Pancreas (tissue), 10 donors: ENCODE measurements around the gene CCBE1. TPM values are rescaled to one million over a fixed set of nuclear protein-coding genes. Genes with fewer than 3 reads are reported as not detected.

Experiments
- ATAC-seq, 4 donors: fragments of 200-7000 bp; cut with Tn5 transposase; one replicate each; pipeline versions ENCODE4 v1.8.0 to v1.9.1; 2020; ENCODE audit warnings: mild to moderate bottlenecking in 4 of 4, moderate library complexity in 4 of 4
- DNase-seq, 6 donors: peaks; one replicate each; pipeline ENCODE4 v3.0.0-alpha.2; 2020
- FAIRE-seq: peaks from 2 replicates; lab custom pipeline; 2012; peaks lifted over from hg19 to GRCh38; lab: Jason Lieb, UNC
- H3K27ac ChIP-seq, 4 donors: fragments of 200-600 bp; sonication (generic); 1 replicate in 3 of 4; 2 replicates in 1 of 4; pipeline versions ENCODE4 v1.5.0 to v1.8.0; 2020
- H3K27me3 ChIP-seq, 4 donors: fragments of 200-600 bp; one replicate each; pipeline ENCODE4 v1.8.0; 2021
- H3K36me3 ChIP-seq, 3 donors: fragments of 200-600 bp; sonication (generic) in 1 of 3; one replicate each; pipeline versions ENCODE4 v1.5.0 to v1.8.0; 2020 to 2021
- H3K4me1 ChIP-seq, 3 donors: fragments of 200-600 bp; one replicate each; pipeline ENCODE4 v1.8.0; 2021
- H3K4me3 ChIP-seq, 4 donors: fragments of 200-600 bp; sonication (generic) in 2 of 4; one replicate each; pipeline versions ENCODE4 v1.5.0 to v1.8.0; 2020 to 2021
- H3K9me3 ChIP-seq, 4 donors: fragments of 200-600 bp; one replicate each; pipeline ENCODE4 v1.8.0; 2021
- CTCF ChIP-seq, 4 donors: fragments of 200-600 bp; sonication (generic) in 3 of 4; IDR thresholded peaks; one replicate each; pipeline versions ENCODE4 v1.5.0 to v1.8.0; 2021; ENCODE audit warnings: antibody characterized with exemption in 4 of 4
- WGBS, 2 donors: extraction: QIAGEN DNeasy Blood & Tissue Kit; methylation state at CpG; one replicate each; pipeline ENCODE4 v1.1.7; 2013; 5-methylcytosine and 5-hydroxymethylcytosine counted together
- intact Hi-C, 3 donors: fragments of 100-400 bp; cut with DNase I; formaldehyde crosslinking; loops; one replicate each; pipeline versions ENCODE4 v1.11.1 to v1.14.2; 2022
- polyA plus RNA-seq, 2 donors: library from polyadenylated mRNA; stranded (reverse); fragments of 200-250 nt; gene quantifications; one replicate each; pipeline ENCODE4 v1.2.3, GENCODE V29; 2013
- total RNA-seq, 6 donors: library from RNA; stranded (reverse); fragmentation: NEBNext Ultra II Directional in 4 of 6; extraction: Animal tissue kit (Norgen Biotek cat#: 25700) in 4 of 6; gene quantifications; one replicate each; pipeline versions ENCODE4 v1.2.1 to v1.2.4, GENCODE V29; 2021 to 2023
- donor health status: healthy with polysubstance abuse.
- donor health status: DM: no; HTN: no; CAD: no; lungs with moderate emphysema.
- donor health status: DM: no; HTN: no; CAD: no.
- donor health status: control.
- donor health status: control.
- donor health status: Bipolar disorder and iron deficiency.
- donor health status: DM: yes; HTN: yes; CAD: no.
- donor health status: DM: no; HTN: no; CAD: no.
- donor health status: DM: no; HTN: no; CAD: no.
- donor health status: DM: yes; HTN: yes; CAD: no.

Gene CCBE1
- total and polyA plus RNA-seq, 8 donors = 0.08 to 1.5 (median 0.59) TPM

- intact Hi-C loops = no loop called here
- Histone ChIP-seq H3K9me3 (no peaks in the 10 kb centered on the region), H3K4me1 (no peaks in the 10 kb centered on the region), H3K4me3 (no peak overlapping the region), H3K27ac (no peak overlapping the region), H3K36me3 (no peaks in the 10 kb centered on the region), H3K27me3 (no peaks in the 10 kb centered on the region)
- FAIRE-seq (no peak), ATAC-seq (no peak), DNase-seq (no peak)
- TF ChIP-seq CTCF (IDR thresholded peaks at IDR 0.05) = no peak
Observed at GRCh38 chr18:59505356-59505755, 191.9 kb downstream of the CCBE1 start.

DNA sequence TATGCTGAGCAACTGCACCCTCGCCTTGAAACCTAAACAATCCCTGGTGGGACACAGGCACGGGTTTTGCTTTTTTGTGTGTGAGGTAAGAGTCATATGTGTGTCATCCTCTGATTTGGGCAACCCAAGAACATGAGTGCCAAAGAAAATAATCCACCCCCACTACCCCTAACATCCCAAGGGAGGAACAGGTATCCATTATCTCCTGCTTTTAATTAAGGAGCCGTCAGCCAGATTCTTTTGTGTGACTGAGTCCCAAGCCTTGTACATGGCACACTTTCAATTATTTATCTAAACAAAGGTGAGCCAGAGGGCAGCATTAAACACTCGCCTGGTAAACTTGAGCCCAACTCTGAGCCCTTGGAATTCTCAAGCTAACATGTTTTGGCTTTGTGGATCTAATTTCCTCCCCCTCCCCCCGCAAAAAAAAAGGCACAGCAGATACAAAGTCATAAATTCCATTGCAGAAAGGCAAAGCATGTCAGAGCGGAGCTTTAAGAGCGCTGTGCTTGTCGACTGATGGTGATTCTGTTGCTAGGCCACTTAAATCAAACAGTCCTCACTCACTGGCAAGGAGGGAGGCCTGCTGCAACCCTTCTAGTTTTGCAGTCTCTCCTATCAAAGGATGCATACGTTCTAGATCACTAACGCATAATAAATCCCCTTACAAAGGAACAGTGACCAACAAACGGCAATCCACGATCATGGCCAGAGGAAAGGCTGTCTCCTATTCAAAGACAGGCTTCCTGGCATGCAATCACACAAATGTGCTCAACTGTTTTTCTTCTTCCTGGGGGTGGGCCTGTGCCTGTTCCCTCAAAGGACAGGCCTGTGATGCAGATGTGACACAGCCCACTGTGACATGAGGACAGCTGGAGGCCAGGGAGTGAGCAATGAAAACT, 194.7 kb downstream of the CCBE1 start:
- Histone ChIP-seq H3K4me3 (no peak overlapping the region), H3K27ac (peak overlapping the region in 2 of 4 donors; percentile 28 to 30), H3K36me3 (no peaks in the 10 kb centered on the region), H3K27me3 (no peaks in the 10 kb centered on the region), H3K4me1 (no peaks in the 10 kb centered on the region), H3K9me3 (no peaks in the 10 kb centered on the region)
- TF ChIP-seq CTCF (IDR thresholded peaks at IDR 0.05) = no peak
- FAIRE-seq (peak; percentile 67), DNase-seq (peak in 1 of 6 donors; percentile 23), ATAC-seq (peak; percentile 63 to 81 (median 66))
- WGBS, 2 donors = 32 to 38% methylated on average over 12 of the region's 12 CpGs
- intact Hi-C loops = no loop called here

DNA sequence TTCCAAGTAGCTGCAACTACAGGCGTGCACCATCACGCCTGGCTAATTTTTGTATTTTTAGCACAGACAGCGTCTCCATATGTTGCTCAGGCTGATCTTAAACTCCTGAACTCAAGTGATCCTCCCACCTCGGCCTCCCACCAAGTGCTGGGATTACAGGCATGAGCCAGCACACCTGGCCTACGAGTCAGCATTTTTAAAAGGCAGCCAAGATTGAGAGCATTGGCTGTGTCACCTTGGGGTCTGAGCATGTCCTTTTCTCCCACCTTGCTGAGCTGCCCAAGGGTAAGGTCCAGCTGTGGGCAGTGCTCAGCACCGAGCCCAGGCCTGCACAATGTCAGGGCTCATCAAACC, 195.3 kb downstream of the CCBE1 start:
- no peaks in the 10 kb centered on the region for H3K4me1 ChIP-seq
- no peak overlapping the region for H3K27ac ChIP-seq
- H3K36me3 ChIP-seq = no peaks in the 10 kb centered on the region
- no peaks in the 10 kb centered on the region for H3K9me3 ChIP-seq
- DNase-seq = no peak
- ATAC-seq = peak in 1 of 4 donors; percentile 17
- intact Hi-C loops = no loop called here
- H3K4me3 ChIP-seq = no peak overlapping the region
- FAIRE-seq = no peak
- no peaks in the 10 kb centered on the region for H3K27me3 ChIP-seq
- no peak for TF ChIP-seq CTCF (IDR thresholded peaks at IDR 0.05)
- WGBS, 2 donors = 61 to 73% methylated on average over 6 of the region's 6 CpGs

GRCh38 chr18:59500765-59501164, 196.5 kb downstream of the CCBE1 start:
- ATAC-seq = no peak
- no peak for FAIRE-seq
- intact Hi-C loops = no loop called here

More at GRCh38 chr18:59500765-59501164, 196.5 kb downstream of the CCBE1 start:
- DNase-seq = no peak
- H3K27me3 ChIP-seq = no peaks in the 10 kb centered on the region
- no peaks in the 10 kb centered on the region for H3K9me3 ChIP-seq
- TF ChIP-seq CTCF (IDR thresholded peaks at IDR 0.05) = no peak
- no peaks in the 10 kb centered on the region for H3K36me3 ChIP-seq
- no peak overlapping the region for H3K27ac ChIP-seq
- no peak overlapping the region for H3K4me3 ChIP-seq
- H3K4me1 ChIP-seq = no peaks in the 10 kb centered on the region
